Muscle of back (tissue), 10 donors: ENCODE data around the gene OR2AT4. TPM values are rescaled to one million over a fixed set of nuclear protein-coding genes. Genes with fewer than 3 reads are reported as not detected.

Experiments used
- polyA plus RNA-seq, 10 donors: library from polyadenylated mRNA; unstranded; fragments of 120-200 nt; gene quantifications; one replicate each; pipeline ENCODE4 v1.2.1, GENCODE V29; 2013; ENCODE audit not compliant: insufficient read length in 10 of 10

The OR2AT4 gene
- polyA plus RNA-seq, 10 donors: 0.01 to 0.10 (median 0.07) TPM; not detected in 1

Other genes with a start within 250 kb of the OR2AT4 start
- gene XRRA1, start 147.8 kb downstream of the OR2AT4 start, polyA plus RNA-seq: 10 to 100 TPM in 5 of 10 donors, 1 to 10 TPM in 5; 5.5 to 13.7 (median 9.5) TPM
- 100 to 1,000 TPM in 6 of 10 donors, 10 to 100 TPM in 4; 78.6 to 133 (median 105) TPM for gene SPCS2, start 147.6 kb downstream of the OR2AT4 start, polyA plus RNA-seq
- 10 to 100 TPM in 9 of 10 donors, 1 to 10 TPM in 1; 5.1 to 22.8 (median 16.5) TPM for gene NEU3, start 107.9 kb downstream of the OR2AT4 start, polyA plus RNA-seq
- 10 to 100 TPM in 7 of 10 donors, 1 to 10 TPM in 3; 9.1 to 19.4 (median 11.7) TPM for gene SLCO2B1, start 54.2 kb upstream of the OR2AT4 start, polyA plus RNA-seq
- gene TPBGL, start 143.9 kb upstream of the OR2AT4 start, polyA plus RNA-seq: under 1 TPM; 0.08 to 0.56 (median 0.28) TPM